Measurements from ENCODE around the gene CACNG8. TPM values are rescaled to one million over a fixed set of nuclear protein-coding genes. Genes with fewer than 3 reads are reported as not detected.
"Not testable (repeated sequence)": the region's sequence is repeated elsewhere in the genome, so short reads cannot be mapped to it uniquely, and the experiment has no call there.

Gene CACNG8
- total and polyA plus RNA-seq, 9 donors = 0.03 to 0.13 (median 0.08) TPM; not detected in 3

GRCh38 chr19:53945441-53945840 lies 17.3 kb upstream of the CACNG8 start:
- 25 to 33% (median 26%) methylated on average over 9 of the region's 9 CpGs for WGBS, 3 donors
- H3K27me3 ChIP-seq = no peaks in the 10 kb centered on the region

GRCh38 chr19:53945998-53946397 lies 16.7 kb upstream of the CACNG8 start:
- Histone ChIP-seq H3K27me3 (no peaks in the 10 kb centered on the region), H3K36me3 (no peaks in the 10 kb centered on the region), H3K9me3 (peaks cover 0 to 8% of the 10 kb centered on the region in 2 donors), H3K4me1 (ENCODE audit: insufficient read depth) (no peaks in the 10 kb centered on the region), H3K27ac (no peak overlapping the region), H3K4me3 (no peak overlapping the region)
- no peak for DNase-seq
- 92 to 98% (median 96%) methylated on average over 2 of the region's 2 CpGs for WGBS, 3 donors
- no peak for TF ChIP-seq CTCF (IDR thresholded peaks at IDR 0.05)
- TF ChIP-seq EP300 (IDR thresholded peaks at IDR 0.05) = no peak
- no peak for TF ChIP-seq POLR2A (IDR thresholded peaks at IDR 0.05)
- intact Hi-C loops (cut with DNase I) = no loop called here

More at GRCh38 chr19:53945441-53945840, 17.3 kb upstream of the CACNG8 start:
- intact Hi-C loops (cut with DNase I) = no loop called here
- TF ChIP-seq POLR2A (IDR thresholded peaks at IDR 0.05) (no peak), CTCF (IDR thresholded peaks at IDR 0.05) (no peak), EP300 (IDR thresholded peaks at IDR 0.05) (no peak)
- H3K4me1 ChIP-seq (ENCODE audit: insufficient read depth) = no peaks in the 10 kb centered on the region
- peaks cover 0 to 8% of the 10 kb centered on the region in 2 donors for H3K9me3 ChIP-seq
- DNase-seq = no peak
- H3K27ac ChIP-seq = no peak overlapping the region
- H3K4me3 ChIP-seq = no peak overlapping the region
- H3K36me3 ChIP-seq = no peaks in the 10 kb centered on the region

- Histone ChIP-seq H3K27ac (no peak overlapping the region), H3K27me3 (no peaks in the 10 kb centered on the region), H3K4me1 (ENCODE audit: insufficient read depth) (no peaks in the 10 kb centered on the region), H3K4me3 (no peak overlapping the region), H3K9me3 (peaks cover 0 to 1% of the 10 kb centered on the region in 2 donors), H3K36me3 (no peaks in the 10 kb centered on the region)
- TF ChIP-seq POLR2A (IDR thresholded peaks at IDR 0.05) (no peak), EP300 (IDR thresholded peaks at IDR 0.05) (no peak), CTCF (IDR thresholded peaks at IDR 0.05) (no peak)
- DNase-seq = no peak
- WGBS, 3 donors = 55 to 65% (median 60%) methylated on average over 5 of the region's 5 CpGs
- intact Hi-C loops (cut with DNase I) = no loop called here
Measured at GRCh38 chr19:53947624-53948023, 15.1 kb upstream of the CACNG8 start.

GRCh38 chr19:53948611-53949010 lies 14.1 kb upstream of the CACNG8 start:
- H3K9me3 ChIP-seq; H3K4me1 ChIP-seq (ENCODE audit: insufficient read depth); H3K36me3 ChIP-seq; H3K27me3 ChIP-seq; H3K4me3 ChIP-seq; intact Hi-C loops (cut with DNase I); H3K27ac ChIP-seq; DNase-seq: not testable (repeated sequence)
- 72 to 87% (median 85%) methylated on average over 5 of the region's 5 CpGs for WGBS, 3 donors

GRCh38 chr19:53951436-53951835 lies 11.3 kb upstream of the CACNG8 start:
- no peaks in the 10 kb centered on the region for H3K36me3 ChIP-seq
- no peak for TF ChIP-seq CTCF (IDR thresholded peaks at IDR 0.05)
- TF ChIP-seq EP300 (IDR thresholded peaks at IDR 0.05) = no peak
- no peak for TF ChIP-seq POLR2A (IDR thresholded peaks at IDR 0.05)
- no peaks in the 10 kb centered on the region for H3K9me3 ChIP-seq
- H3K27me3 ChIP-seq = no peaks in the 10 kb centered on the region
- no peak for DNase-seq
- H3K4me1 ChIP-seq (ENCODE audit: insufficient read depth) = no peaks in the 10 kb centered on the region
- H3K4me3 ChIP-seq = no peak overlapping the region
- no peak overlapping the region for H3K27ac ChIP-seq
- WGBS, 3 donors = 54 to 65% (median 56%) methylated on average over 11 of the region's 11 CpGs
- intact Hi-C loops (cut with DNase I) = no loop called here

Measured in ovary (tissue), 9 donors.